ENCODE measurements around the gene MPHOSPH9. TPM values are rescaled to one million over a fixed set of nuclear protein-coding genes. Genes with fewer than 3 reads are reported as not detected.

The MPHOSPH9 gene
- total RNA-seq, 1 experiment from 2014 or later, result 60.5 TPM

DNA sequence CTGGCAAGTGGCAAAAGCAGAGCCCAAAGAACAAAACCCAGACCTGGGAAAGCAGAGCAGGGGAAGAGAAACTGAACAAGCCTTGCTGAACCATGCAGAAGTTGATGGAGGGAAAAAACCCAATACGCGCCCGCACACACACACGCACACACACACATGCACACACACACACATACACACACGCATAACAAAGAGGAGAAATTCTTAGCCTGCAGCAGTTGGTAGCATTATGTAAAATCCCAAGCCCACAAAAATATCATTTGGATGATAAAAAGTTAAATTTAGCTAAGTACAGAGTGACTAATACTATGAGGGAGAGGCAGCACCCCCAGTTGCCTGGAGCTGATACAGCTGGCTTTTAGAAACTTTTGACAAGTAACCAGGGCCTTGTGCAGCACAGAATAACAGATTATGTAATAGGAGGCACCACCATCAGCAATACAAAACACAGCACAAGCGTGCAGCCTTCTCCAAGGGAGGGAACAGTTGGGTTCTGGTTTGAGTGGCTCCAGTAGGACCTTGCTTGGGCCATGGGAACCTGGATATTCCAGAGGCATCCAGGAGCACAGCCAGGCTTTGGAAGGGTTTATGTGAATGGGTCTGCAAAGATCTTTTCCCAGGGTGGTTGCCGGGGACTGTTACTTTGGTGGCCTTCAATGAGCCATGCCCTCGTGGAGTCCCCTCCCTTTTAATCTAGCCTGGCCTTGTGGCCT, 117.4 kb downstream of the MPHOSPH9 start:
- TF ChIP-seq, protein P1, sequence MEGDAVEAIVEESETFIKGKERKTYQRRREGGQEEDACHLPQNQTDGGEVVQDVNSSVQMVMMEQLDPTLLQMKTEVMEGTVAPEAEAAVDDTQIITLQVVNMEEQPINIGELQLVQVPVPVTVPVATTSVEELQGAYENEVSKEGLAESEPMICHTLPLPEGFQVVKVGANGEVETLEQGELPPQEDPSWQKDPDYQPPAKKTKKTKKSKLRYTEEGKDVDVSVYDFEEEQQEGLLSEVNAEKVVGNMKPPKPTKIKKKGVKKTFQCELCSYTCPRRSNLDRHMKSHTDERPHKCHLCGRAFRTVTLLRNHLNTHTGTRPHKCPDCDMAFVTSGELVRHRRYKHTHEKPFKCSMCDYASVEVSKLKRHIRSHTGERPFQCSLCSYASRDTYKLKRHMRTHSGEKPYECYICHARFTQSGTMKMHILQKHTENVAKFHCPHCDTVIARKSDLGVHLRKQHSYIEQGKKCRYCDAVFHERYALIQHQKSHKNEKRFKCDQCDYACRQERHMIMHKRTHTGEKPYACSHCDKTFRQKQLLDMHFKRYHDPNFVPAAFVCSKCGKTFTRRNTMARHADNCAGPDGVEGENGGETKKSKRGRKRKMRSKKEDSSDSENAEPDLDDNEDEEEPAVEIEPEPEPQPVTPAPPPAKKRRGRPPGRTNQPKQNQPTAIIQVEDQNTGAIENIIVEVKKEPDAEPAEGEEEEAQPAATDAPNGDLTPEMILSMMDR (conservative IDR thresholded peaks at IDR 0.05), result no peak
- Histone ChIP-seq H3K79me1 (ENCODE audit: insufficient read depth, low read depth, low read length, poor library complexity, severe bottlenecking) (no peaks in the 10 kb centered on the region), H4K20me1 (ENCODE audit: control insufficient read depth, insufficient read depth, insufficient read length) (no peaks in the 10 kb centered on the region), H2BK20ac (ENCODE audit: low read depth, low read length, poor library complexity, severe bottlenecking) (no peak overlapping the region), H3K27ac (ENCODE audit: insufficient read length, low read depth, low read length) (no peak overlapping the region), H3K79me2 (ENCODE audit: insufficient read depth, low read length) (no peaks in the 10 kb centered on the region), H2BK120ac (ENCODE audit: low read depth, low read length, poor library complexity, severe bottlenecking) (no peak overlapping the region), H3K56ac (ENCODE audit: insufficient read length, low read depth, low read length) (no peak overlapping the region), H3K23ac (ENCODE audit: insufficient read length, low read depth, low read length) (no peak overlapping the region), H2BK5ac (ENCODE audit: insufficient read length, low read length) (no peak overlapping the region), H4K5ac (ENCODE audit: insufficient read length, low read depth, low read length) (no peak overlapping the region), H3K18ac (ENCODE audit: insufficient read length, low read depth, low read length) (no peak overlapping the region), H3K23me2 (ENCODE audit: insufficient read length, low read depth, low read length, poor library complexity, severe bottlenecking) (no peaks in the 10 kb centered on the region), H2BK12ac (ENCODE audit: insufficient read length, low read depth, low read length) (no peak overlapping the region), H3K14ac (ENCODE audit: insufficient read depth, low read length) (no peak overlapping the region), H4K8ac (replicated peaks; ENCODE audit: insufficient read length, low read depth, low read length) (no peak overlapping the region), H2AFZ (ENCODE audit: low read length) (no peak overlapping the region), H3T11ph (ENCODE audit: low read length) (no peak overlapping the region), H3K4me2 (ENCODE audit: insufficient read depth, insufficient read length, low read length) (no peak overlapping the region), H3K4ac (ENCODE audit: low read depth, low read length) (no peak overlapping the region), H4K91ac (ENCODE audit: insufficient read length, low read depth, low read length) (no peak overlapping the region), H3K9ac (ENCODE audit: extremely low read depth, insufficient read length, low read length) (no peak overlapping the region), H3K9me3 (ENCODE audit: control insufficient read depth, low read depth, low read length) (no peaks in the 10 kb centered on the region), H3K27me3 (ENCODE audit: insufficient read depth, low read length) (no peaks in the 10 kb centered on the region; the same call in 1 of the 2 replicates), H3K4me1 (ENCODE audit: insufficient read depth, low read length) (no peaks in the 10 kb centered on the region), H2BK15ac (ENCODE audit: low read depth, low read length) (no peak overlapping the region), H2AK5ac (ENCODE audit: insufficient read length, low read length) (no peak overlapping the region)
- no peaks in the 10 kb centered on the region for H3K9me3 Mint-ChIP-seq
- no peaks in the 10 kb centered on the region for H3K36me3 Mint-ChIP-seq (ENCODE audit: insufficient read depth in 1 of 3, low read depth in 3 of 3)
- no peak for DNase-seq
- H3K27me3 Mint-ChIP-seq (ENCODE audit: low read depth), result peaks cover 81% of the 10 kb centered on the region
- H3K4me1 Mint-ChIP-seq, result peaks cover 17 to 34% of the 10 kb centered on the region in 2 experiments
- H3K27ac Mint-ChIP-seq, result no peak overlapping the region; a peak in 3 of 7 replicates
- no CpG with 5 or more reads among the region's 8 CpGs for WGBS (ENCODE audit: extremely low coverage, insufficient read length, low lambda C conversion rate)
- peak overlapping the region in 1 of 2 experiments; percentile 14; a peak in 2 of 5 replicates for H3K4me3 Mint-ChIP-seq
